ENCODE results near the gene PADI1.

- TF ChIP-seq POLR2A (IDR thresholded peaks at IDR 0.05; ENCODE audit: low read length): no peak
- TF ChIP-seq GATA1 (IDR thresholded peaks at IDR 0.05; ENCODE audit: low read depth, low read length): no peak
Observed at GRCh38 chr1:17195731-17196130, 9.2 kb upstream of the PADI1 start.

Measured in erythroblast (primary cell).